ENCODE measurements around the gene SWAP70. TPM values are rescaled to one million over a fixed set of nuclear protein-coding genes. Genes with fewer than 3 reads are reported as not detected.
A peak's percentile ranks its signal among the peaks of the same experiment; 100 is the strongest.

Gene SWAP70
- total RNA-seq, 1 experiment from 2014 or later: 18.6 TPM

GRCh38 chr11:9759519-9760192 is 95.8 kb downstream of the SWAP70 start:
- H2AFZ ChIP-seq: no peak overlapping the region
- ChIA-PET CTCF (interaction anchor here (1.0 kb wide), 1 partner anchor 547 kb away, joined by 3 read pairs; no protein-coding TSS in a partner anchor), POLR2A (ENCODE audit: unreplicated experiment) (interaction anchor here (0.6 to 0.8 kb wide), 3 partner anchors 11 to 550 kb away, joined by 4 to 6 read pairs (median 5); no protein-coding TSS in a partner anchor)
- peak; percentile 68 to 94 for DNase-seq
- no peaks in the 10 kb centered on the region for H4K20me1 ChIP-seq (ENCODE audit: insufficient read depth)
- peak overlapping the region; percentile 76 for H3K27ac ChIP-seq
- H3K36me3 ChIP-seq (ENCODE audit: low read depth): no peaks in the 10 kb centered on the region
- H3K4me1 ChIP-seq (replicated peaks; ENCODE audit: insufficient read depth): peaks cover 20% of the 10 kb centered on the region
- peak overlapping the region; percentile 81 for H3K4me3 ChIP-seq
- BruUV-seq (replicated peaks): no TSS peak
- no peaks in the 10 kb centered on the region for H3K27me3 ChIP-seq (ENCODE audit: insufficient read depth, low read depth)
- H3K9me3 ChIP-seq (ENCODE audit: insufficient read depth, low read depth): no peaks in the 10 kb centered on the region
- no peak for TF ChIP-seq EZH2 (IDR thresholded peaks at IDR 0.05; ENCODE audit: low read depth)
- no peak for TF ChIP-seq CTCF (conservative IDR thresholded peaks at IDR 0.05)
- H3K79me2 ChIP-seq (ENCODE audit: low read depth): 0 out of 2 replicates have a peak, but pooled peaks cover 5% of the 10 kb centered on the region
- H3K4me2 ChIP-seq: peak overlapping the region; percentile 95
- peaks cover 10% of the 10 kb centered on the region; the same call in 1 of the 2 replicates for H3F3A ChIP-seq (ENCODE audit: insufficient read depth, low read depth)
- H3K9me2 ChIP-seq (ENCODE audit: insufficient read depth): no peaks in the 10 kb centered on the region
- intact Hi-C loops (cut with micrococcal nuclease; ENCODE audit: unreplicated experiment): loop anchor here (1.0 to 5.0 kb wide), 3 partner anchors 103 to 607 kb away; no protein-coding TSS in a partner anchor

GRCh38 chr11:9760193-9760575 is 96.3 kb downstream of the SWAP70 start:
- Histone ChIP-seq H3K27ac (peak overlapping the region; percentile 76), H3K27me3 (ENCODE audit: insufficient read depth, low read depth) (no peaks in the 10 kb centered on the region), H3K4me2 (peak overlapping the region; percentile 95), H3K9me2 (ENCODE audit: insufficient read depth) (no peaks in the 10 kb centered on the region), H2AFZ (no peak overlapping the region), H3F3A (ENCODE audit: insufficient read depth, low read depth) (peaks cover 10% of the 10 kb centered on the region; the same call in 1 of the 2 replicates), H3K79me2 (ENCODE audit: low read depth) (0 out of 2 replicates have a peak, but pooled peaks cover 5% of the 10 kb centered on the region), H3K9me3 (ENCODE audit: insufficient read depth, low read depth) (no peaks in the 10 kb centered on the region), H4K20me1 (ENCODE audit: insufficient read depth) (no peaks in the 10 kb centered on the region), H3K36me3 (ENCODE audit: low read depth) (no peaks in the 10 kb centered on the region), H3K4me1 (replicated peaks; ENCODE audit: insufficient read depth) (peaks cover 20% of the 10 kb centered on the region), H3K4me3 (no peak overlapping the region)
- ChIA-PET CTCF (no interaction called here), POLR2A (ENCODE audit: unreplicated experiment) (interaction anchor here (0.6 kb wide), 3 partner anchors 56 to 549 kb away, joined by 5 to 6 read pairs (median 5); no protein-coding TSS in a partner anchor)
- TF ChIP-seq EZH2 (IDR thresholded peaks at IDR 0.05; ENCODE audit: low read depth) (no peak), CTCF (conservative IDR thresholded peaks at IDR 0.05) (no peak)
- intact Hi-C loops (cut with micrococcal nuclease; ENCODE audit: unreplicated experiment): no loop called here
- DNase-seq: no peak
- BruUV-seq (replicated peaks): no TSS peak

GRCh38 chr11:9761441-9761945 is 97.6 kb downstream of the SWAP70 start:
- Histone ChIP-seq H3K4me1 (replicated peaks; ENCODE audit: insufficient read depth) (peaks cover 20% of the 10 kb centered on the region), H3K27me3 (ENCODE audit: insufficient read depth, low read depth) (no peaks in the 10 kb centered on the region), H3K4me3 (no peak overlapping the region), H3K27ac (no peak overlapping the region), H2AFZ (no peak overlapping the region), H3K79me2 (ENCODE audit: low read depth) (0 out of 2 replicates have a peak, but pooled peaks cover 5% of the 10 kb centered on the region), H3K36me3 (ENCODE audit: low read depth) (no peaks in the 10 kb centered on the region), H4K20me1 (ENCODE audit: insufficient read depth) (no peaks in the 10 kb centered on the region), H3K9me2 (ENCODE audit: insufficient read depth) (no peaks in the 10 kb centered on the region), H3F3A (ENCODE audit: insufficient read depth, low read depth) (peaks cover 10% of the 10 kb centered on the region; the same call in 1 of the 2 replicates), H3K4me2 (no peak overlapping the region), H3K9me3 (ENCODE audit: insufficient read depth, low read depth) (no peaks in the 10 kb centered on the region)
- BruUV-seq (replicated peaks): no TSS peak
- DNase-seq: no peak
- TF ChIP-seq EZH2 (IDR thresholded peaks at IDR 0.05; ENCODE audit: low read depth): no peak
- no peak for TF ChIP-seq CTCF (conservative IDR thresholded peaks at IDR 0.05)
- POLR2A ChIA-PET (ENCODE audit: unreplicated experiment): no interaction called here
- CTCF ChIA-PET: no interaction called here
- intact Hi-C loops (cut with micrococcal nuclease; ENCODE audit: unreplicated experiment): no loop called here

All from PC-9 (cell line).